Activated B cell treated with CpG ODN at 0.5 μM for 24 hours (primary cell): Measurements from ENCODE around the gene GALNS. TPM values are rescaled to one million over a fixed set of nuclear protein-coding genes. Genes with fewer than 3 reads are reported as not detected.
A peak's percentile ranks its signal among the peaks of the same experiment; 100 is the strongest.
"Not testable (repeated sequence)": the region's sequence is repeated elsewhere in the genome, so short reads cannot be mapped to it uniquely, and the experiment has no call there.

Source experiments
- ATAC-seq: fragments of 200-7000 bp; cut with Tn5 transposase; one replicate; pipeline ENCODE4 v1.10.0; 2021; ENCODE audit warnings: low read depth, mild to moderate bottlenecking, moderate library complexity
- CTCF ChIA-PET: fragments of 350-600 bp; sonication (Branson Sonifier 250); formaldehyde crosslinking; loops from one replicate; lab custom pipeline; 2021; ENCODE audit warnings: antibody characterized with exemption; lab: Charles Lee
- POLR2A ChIA-PET: fragments of 350-600 bp; sonication (Branson Sonifier 250); formaldehyde crosslinking; loops from one replicate; lab custom pipeline; 2021; ENCODE audit warnings: antibody characterized with exemption; lab: Charles Lee
- DNase-seq: peaks from one replicate; pipeline ENCODE4 v3.0.0; 2022
- H3K27ac Mint-ChIP-seq: one replicate; pipeline ENCODE4 v1.8.0; 2020; ENCODE audit warnings: mixed read lengths
- H3K27me3 Mint-ChIP-seq: one replicate; pipeline ENCODE4 v1.8.0; 2021; ENCODE audit warnings: mixed read lengths
- H3K36me3 Mint-ChIP-seq: one replicate; pipeline ENCODE4 v1.8.0; 2021; ENCODE audit warnings: low read depth, mixed read lengths
- H3K4me1 Mint-ChIP-seq: one replicate; pipeline ENCODE4 v1.8.0; 2021; ENCODE audit warnings: mixed read lengths
- H3K4me3 Mint-ChIP-seq: one replicate; pipeline ENCODE4 v1.8.0; 2020; ENCODE audit warnings: mild to moderate bottlenecking, mixed read lengths
- H3K9me3 Mint-ChIP-seq: one replicate; pipeline ENCODE4 v1.8.0; 2020; ENCODE audit warnings: mixed read lengths
- intact Hi-C: fragments of 100-400 bp; cut with micrococcal nuclease; formaldehyde crosslinking; loops from one replicate; pipeline ENCODE4 v1.15.1; 2024
- total RNA-seq: library from RNA; stranded (reverse); gene quantifications from 2 replicates; pipeline ENCODE4 v1.2.3, GENCODE V29; 2022
- TF ChIP-seq, protein P1 (sequence below): fragments of 200-600 bp; IDR thresholded peaks from one replicate; pipeline ENCODE4 v1.8.0; 2022; ENCODE audit warnings: antibody characterized with exemption, mild to moderate bottlenecking

The GALNS gene
- total RNA-seq, 1 donor from 2014 or later: 48.3 TPM

DNA sequence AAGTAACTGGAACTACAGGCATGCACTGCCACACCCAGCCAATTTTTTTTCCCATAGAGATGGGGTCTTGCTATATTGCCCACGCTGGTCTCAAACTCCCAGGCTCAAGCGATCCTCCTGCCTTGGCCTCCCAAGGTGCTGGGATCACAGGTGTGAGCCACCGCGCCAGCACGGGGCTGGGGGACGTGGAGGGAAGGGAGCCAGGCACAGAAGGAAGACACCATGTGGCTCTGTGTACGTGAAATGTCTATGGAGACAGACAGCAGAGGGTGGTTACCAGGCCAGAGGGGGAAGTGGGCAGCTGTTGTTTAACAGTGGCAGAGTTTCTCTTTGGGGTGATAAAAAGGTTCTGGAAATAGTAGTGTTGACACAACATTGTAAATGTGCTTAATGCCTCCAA is 67.2 kb downstream of the GALNS start:
- Mint-ChIP-seq H3K4me3 (no peak overlapping the region), H3K9me3 (no peaks in the 10 kb centered on the region), H3K36me3 (no peaks in the 10 kb centered on the region), H3K4me1 (peaks cover 44% of the 10 kb centered on the region), H3K27ac (peak overlapping the region; percentile 21), H3K27me3 (no peaks in the 10 kb centered on the region)
- intact Hi-C loops: loop anchor here (10.0 kb wide), 1 partner anchor 155 kb away; the partner anchor contains the start of gene IL17C
- TF ChIP-seq, protein P1, sequence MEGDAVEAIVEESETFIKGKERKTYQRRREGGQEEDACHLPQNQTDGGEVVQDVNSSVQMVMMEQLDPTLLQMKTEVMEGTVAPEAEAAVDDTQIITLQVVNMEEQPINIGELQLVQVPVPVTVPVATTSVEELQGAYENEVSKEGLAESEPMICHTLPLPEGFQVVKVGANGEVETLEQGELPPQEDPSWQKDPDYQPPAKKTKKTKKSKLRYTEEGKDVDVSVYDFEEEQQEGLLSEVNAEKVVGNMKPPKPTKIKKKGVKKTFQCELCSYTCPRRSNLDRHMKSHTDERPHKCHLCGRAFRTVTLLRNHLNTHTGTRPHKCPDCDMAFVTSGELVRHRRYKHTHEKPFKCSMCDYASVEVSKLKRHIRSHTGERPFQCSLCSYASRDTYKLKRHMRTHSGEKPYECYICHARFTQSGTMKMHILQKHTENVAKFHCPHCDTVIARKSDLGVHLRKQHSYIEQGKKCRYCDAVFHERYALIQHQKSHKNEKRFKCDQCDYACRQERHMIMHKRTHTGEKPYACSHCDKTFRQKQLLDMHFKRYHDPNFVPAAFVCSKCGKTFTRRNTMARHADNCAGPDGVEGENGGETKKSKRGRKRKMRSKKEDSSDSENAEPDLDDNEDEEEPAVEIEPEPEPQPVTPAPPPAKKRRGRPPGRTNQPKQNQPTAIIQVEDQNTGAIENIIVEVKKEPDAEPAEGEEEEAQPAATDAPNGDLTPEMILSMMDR: no peak
- ChIA-PET CTCF (no interaction called here), POLR2A (no interaction called here)
- DNase-seq (no peak), ATAC-seq (no peak)

DNA sequence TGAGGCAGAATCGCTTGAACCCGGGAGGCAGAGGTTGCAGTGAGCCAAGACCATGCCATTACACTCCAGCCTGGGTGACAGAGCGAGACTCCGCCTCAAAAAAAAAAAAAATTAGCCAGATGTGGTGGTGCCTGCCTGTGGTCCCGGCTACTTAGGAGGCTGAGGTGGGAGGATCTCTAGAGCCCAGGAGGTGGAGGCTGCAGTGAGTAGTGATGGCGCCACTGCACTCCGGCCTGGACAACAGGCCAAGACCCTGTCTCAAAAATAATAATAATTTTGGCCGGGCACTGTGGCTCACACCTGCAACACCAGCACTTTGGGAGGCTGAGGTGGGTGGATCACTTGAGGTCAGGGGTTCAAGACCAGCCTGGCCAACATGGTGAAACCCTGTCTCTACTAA is 68.0 kb downstream of the GALNS start:
- DNase-seq, H3K27ac Mint-ChIP-seq, H3K27me3 Mint-ChIP-seq, H3K36me3 Mint-ChIP-seq, POLR2A ChIA-PET, ATAC-seq, H3K4me3 Mint-ChIP-seq, H3K9me3 Mint-ChIP-seq: not testable (repeated sequence)
- intact Hi-C loops: loop anchor here (10.0 kb wide), 1 partner anchor 154 kb away; the partner anchor contains the start of gene IL17C
- CTCF ChIA-PET: interaction anchor here (5.9 kb wide), 1 partner anchor 52 kb away, joined by 56 read pairs; no protein-coding TSS in a partner anchor
- peaks cover 42% of the 10 kb centered on the region for H3K4me1 Mint-ChIP-seq

DNA sequence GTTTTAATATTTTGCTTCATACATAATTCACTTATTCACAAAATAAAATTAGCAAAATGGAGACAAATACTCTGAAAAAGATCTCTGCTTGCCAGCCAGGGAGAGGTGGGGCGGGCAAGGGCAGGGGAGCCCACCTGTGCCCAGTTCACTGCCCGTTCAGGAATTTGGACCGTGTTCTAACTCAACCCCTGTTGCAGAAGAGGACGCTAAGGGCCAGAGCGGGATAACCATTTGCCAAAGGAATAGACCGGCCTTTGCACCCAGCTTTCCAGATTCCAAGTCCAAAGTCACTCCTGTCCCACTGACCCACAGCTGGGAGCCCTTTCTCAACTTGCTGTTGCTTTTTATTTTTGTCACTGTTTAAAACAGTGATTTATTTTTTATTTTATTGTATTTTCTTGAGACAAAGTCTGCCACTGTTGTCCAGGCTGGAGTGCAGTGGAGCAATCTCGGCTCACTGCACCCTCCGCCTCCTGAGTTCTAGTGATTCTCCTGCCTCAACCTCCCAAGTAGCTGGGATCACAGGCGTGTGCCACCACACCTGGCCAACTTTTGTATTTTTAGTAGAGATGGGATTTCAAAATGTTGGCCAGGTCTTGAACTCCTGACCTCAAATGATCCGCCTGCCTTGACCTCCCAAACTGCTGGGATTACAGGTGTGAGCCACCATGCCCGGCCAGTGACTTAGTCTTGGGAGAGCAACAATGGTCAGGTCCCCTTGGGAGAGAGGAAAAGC is 69.0 kb downstream of the GALNS start:
- ChIA-PET POLR2A (interaction anchor here (0.7 to 1.2 kb wide), 4 partner anchors 8 to 50 kb away, joined by 3 read pairs; no protein-coding TSS in a partner anchor), CTCF (interaction anchor here (0.7 to 5.9 kb wide), 6 partner anchors 11 to 51 kb away, joined by 3 to 56 read pairs (median 4); partner anchors contain the start of gene APRT)
- no peaks in the 10 kb centered on the region for H3K9me3 Mint-ChIP-seq
- intact Hi-C loops: loop anchor here (10.0 kb wide), 1 partner anchor 153 kb away; the partner anchor contains the start of gene IL17C
- no peak overlapping the region for H3K4me3 Mint-ChIP-seq
- ATAC-seq (no peak), DNase-seq (no peak)
- peaks cover 42% of the 10 kb centered on the region for H3K4me1 Mint-ChIP-seq
- TF ChIP-seq, protein P1: no peak
- H3K36me3 Mint-ChIP-seq: no peaks in the 10 kb centered on the region
- H3K27me3 Mint-ChIP-seq: no peaks in the 10 kb centered on the region
- peak overlapping the region; percentile 59 for H3K27ac Mint-ChIP-seq

DNA sequence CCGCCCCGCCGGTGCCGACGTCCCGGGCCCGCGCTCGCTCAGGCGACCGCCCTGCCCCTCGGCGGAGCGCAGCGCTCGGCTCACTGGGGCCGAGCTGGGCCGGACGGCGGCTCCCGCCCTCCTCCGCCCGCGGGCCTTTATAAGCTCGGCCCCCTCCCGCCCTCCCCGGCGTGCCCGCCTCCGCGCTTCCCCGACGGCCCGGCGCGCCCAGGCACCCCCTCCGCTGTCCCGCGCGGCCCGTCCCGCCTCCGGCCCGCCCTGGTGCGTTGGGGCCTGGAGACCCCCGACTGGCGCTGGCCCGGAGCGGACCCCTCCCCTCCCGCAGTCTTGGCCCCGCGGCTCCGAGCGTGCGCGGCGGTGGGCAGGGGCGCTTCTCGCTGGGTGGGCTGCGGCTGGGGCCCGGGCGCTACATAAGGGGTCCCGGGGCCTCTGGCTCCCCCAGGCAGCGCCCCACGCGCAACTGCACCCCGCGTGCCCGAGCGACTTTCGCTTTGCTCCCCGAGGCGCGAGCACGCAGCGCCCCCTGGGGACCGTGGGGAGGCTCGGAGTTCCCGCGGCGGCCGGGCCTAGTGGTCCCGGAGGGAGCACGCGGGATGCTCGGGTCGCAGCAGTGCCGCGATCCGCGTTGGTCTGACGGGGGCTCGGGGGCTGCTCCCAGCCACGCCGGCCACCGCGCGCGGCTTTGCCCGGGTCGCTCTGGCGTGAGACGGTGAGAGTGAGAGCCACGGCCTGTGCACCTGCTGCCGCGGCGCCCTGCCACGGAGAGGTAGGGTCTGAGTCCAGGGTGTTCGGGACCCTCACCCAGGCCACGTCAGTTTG is 71.4 kb downstream of the GALNS start, which contains the start of gene PIEZO1:
Gene PIEZO1, minus strand, starts transcription at position 115 of the 819 bp plus-strand sequence. CDS start 256 bp downstream, outside the sequence.
- peak within 1 kb of the TSS; percentile 85 for H3K4me3 Mint-ChIP-seq
- H3K4me1 Mint-ChIP-seq: peaks cover 47% of the 10 kb centered on the region
- peak; percentile 78 for DNase-seq
- no peaks in the 10 kb centered on the region for H3K9me3 Mint-ChIP-seq
- ATAC-seq: peak; percentile 28
- POLR2A ChIA-PET: interaction anchor here (0.7 to 5.6 kb wide), 5 partner anchors 17 to 834 kb away, joined by 6 to 52 read pairs (median 9); partner anchors contain the start of genes APRT and BANP
- CTCF ChIA-PET: interaction anchor here (0.6 to 5.9 kb wide), 4 partner anchors 23 to 49 kb away, joined by 3 to 56 read pairs (median 3); no protein-coding TSS in a partner anchor
- peak within 1 kb of the TSS; percentile 76 for H3K27ac Mint-ChIP-seq
- TF ChIP-seq, protein P1: no peak
- intact Hi-C loops: loop anchor here (1.0 to 10.0 kb wide), 6 partner anchors 17 to 431 kb away; partner anchors contain the start of genes APRT, IL17C and ZNF778
- H3K27me3 Mint-ChIP-seq: no peaks in the 10 kb centered on the region
- H3K36me3 Mint-ChIP-seq: no peaks in the 10 kb centered on the region

DNA sequence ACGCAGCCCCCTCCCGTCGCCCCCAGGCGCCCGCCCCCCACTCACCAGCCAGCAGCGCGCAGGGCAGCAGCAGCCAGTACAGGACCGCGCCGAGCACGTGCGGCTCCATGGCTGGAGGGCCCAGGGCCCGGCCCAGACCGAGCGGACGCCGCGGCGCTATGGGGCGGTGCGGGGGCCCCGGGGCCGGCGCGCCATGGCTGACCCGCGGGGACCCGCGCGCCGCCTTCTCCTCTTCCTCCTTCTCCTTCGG is 72.0 kb downstream of the GALNS start:
- TF ChIP-seq, protein P1: no peak
- peaks cover 47% of the 10 kb centered on the region for H3K4me1 Mint-ChIP-seq
- H3K27ac Mint-ChIP-seq: no peak overlapping the region
- ChIA-PET CTCF (interaction anchor here (0.7 to 5.9 kb wide), 6 partner anchors 39 to 73 kb away, joined by 3 to 56 read pairs (median 4); no protein-coding TSS in a partner anchor), POLR2A (interaction anchor here (1.4 to 5.6 kb wide), 3 partner anchors 17 to 47 kb away, joined by 6 to 52 read pairs (median 31); partner anchors contain the start of gene APRT)
- no peak for DNase-seq
- no peaks in the 10 kb centered on the region for H3K9me3 Mint-ChIP-seq
- ATAC-seq: peak; percentile 9
- H3K36me3 Mint-ChIP-seq: no peaks in the 10 kb centered on the region
- H3K4me3 Mint-ChIP-seq: peak overlapping the region; percentile 48
- H3K27me3 Mint-ChIP-seq: no peaks in the 10 kb centered on the region
- intact Hi-C loops: loop anchor here (1.0 to 10.0 kb wide), 8 partner anchors 18 to 432 kb away; partner anchors contain the start of genes APRT, IL17C, MVD and TRAPPC2L
